ENCODE data around the gene PLCG2.

PLCG2 gene

DNA sequence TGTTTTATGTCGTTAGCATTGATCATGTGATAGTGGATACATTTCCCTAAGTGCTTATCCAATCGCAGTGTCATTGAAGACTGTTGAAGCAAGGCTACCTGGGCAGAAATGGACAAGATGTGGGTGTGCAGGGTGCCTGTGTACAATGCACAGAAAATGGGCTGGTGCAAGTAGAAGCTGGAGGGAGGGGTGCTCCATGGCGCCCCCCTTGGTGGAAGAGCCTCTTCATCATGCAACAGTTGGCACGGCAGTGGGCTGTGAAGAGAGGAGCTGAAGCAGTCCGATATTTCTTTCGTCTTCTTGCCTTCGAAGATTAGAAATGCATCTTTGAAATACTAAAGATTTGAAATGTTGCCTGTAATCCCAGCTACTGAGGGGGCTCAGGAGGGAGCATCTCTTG lies 100.5 kb downstream of the PLCG2 start:
- Histone ChIP-seq H3K27me3 (ENCODE audit: low read depth, low read length) (no peaks in the 10 kb centered on the region), H3K9me3 (ENCODE audit: insufficient read depth, low read length) (no peaks in the 10 kb centered on the region), H3K27ac (ENCODE audit: low read length) (no peak overlapping the region), H4K20me1 (ENCODE audit: insufficient read depth, low read length) (peaks cover 14% of the 10 kb centered on the region), H3K4me1 (ENCODE audit: low read length) (peaks cover under 1% of the 10 kb centered on the region; the same call in 1 of the 2 replicates), H3K4me3 (ENCODE audit: low read length) (no peak overlapping the region), H3K36me3 (replicated peaks; ENCODE audit: low read depth, low read length) (peaks cover 38% of the 10 kb centered on the region), H3K9ac (ENCODE audit: low read length) (no peak overlapping the region), H3K4me2 (ENCODE audit: low read length) (no peak overlapping the region), H3K79me2 (ENCODE audit: low read length) (peaks cover 17% of the 10 kb centered on the region), H2AFZ (ENCODE audit: low read depth, low read length) (no peak overlapping the region)
- TF ChIP-seq, protein P1, sequence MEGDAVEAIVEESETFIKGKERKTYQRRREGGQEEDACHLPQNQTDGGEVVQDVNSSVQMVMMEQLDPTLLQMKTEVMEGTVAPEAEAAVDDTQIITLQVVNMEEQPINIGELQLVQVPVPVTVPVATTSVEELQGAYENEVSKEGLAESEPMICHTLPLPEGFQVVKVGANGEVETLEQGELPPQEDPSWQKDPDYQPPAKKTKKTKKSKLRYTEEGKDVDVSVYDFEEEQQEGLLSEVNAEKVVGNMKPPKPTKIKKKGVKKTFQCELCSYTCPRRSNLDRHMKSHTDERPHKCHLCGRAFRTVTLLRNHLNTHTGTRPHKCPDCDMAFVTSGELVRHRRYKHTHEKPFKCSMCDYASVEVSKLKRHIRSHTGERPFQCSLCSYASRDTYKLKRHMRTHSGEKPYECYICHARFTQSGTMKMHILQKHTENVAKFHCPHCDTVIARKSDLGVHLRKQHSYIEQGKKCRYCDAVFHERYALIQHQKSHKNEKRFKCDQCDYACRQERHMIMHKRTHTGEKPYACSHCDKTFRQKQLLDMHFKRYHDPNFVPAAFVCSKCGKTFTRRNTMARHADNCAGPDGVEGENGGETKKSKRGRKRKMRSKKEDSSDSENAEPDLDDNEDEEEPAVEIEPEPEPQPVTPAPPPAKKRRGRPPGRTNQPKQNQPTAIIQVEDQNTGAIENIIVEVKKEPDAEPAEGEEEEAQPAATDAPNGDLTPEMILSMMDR (IDR thresholded peaks at IDR 0.05; ENCODE audit: low read depth, low read length) = peak; percentile 55
- TF ChIP-seq EZH2phosphoT487 (IDR thresholded peaks at IDR 0.05; ENCODE audit: low read depth) = no peak

DNA sequence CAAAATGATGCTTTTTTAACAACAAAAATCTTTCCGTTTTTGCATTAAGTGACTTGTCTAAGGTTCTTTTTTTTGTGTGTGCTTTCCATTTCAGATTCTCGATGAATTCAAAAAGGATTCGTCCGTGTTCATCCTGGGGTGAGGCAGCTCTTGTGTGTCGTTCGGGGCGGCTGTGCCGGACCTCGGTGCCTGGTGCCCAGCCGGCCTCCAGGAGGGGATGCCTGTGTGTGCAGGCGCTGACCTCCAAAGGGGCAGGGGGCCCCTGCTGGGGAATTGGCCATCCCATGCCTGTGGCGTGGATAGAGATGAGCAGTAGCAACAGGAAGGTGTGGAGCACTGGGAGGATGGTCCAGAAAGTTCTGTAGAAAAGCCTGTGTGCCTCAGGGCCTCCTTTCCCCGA lies 101.7 kb downstream of the PLCG2 start:
- Histone ChIP-seq H3K27me3 (ENCODE audit: low read depth, low read length) (no peaks in the 10 kb centered on the region), H3K79me2 (ENCODE audit: low read length) (peaks cover 10% of the 10 kb centered on the region), H3K27ac (ENCODE audit: low read length) (no peak overlapping the region), H3K4me2 (ENCODE audit: low read length) (no peak overlapping the region), H3K9ac (ENCODE audit: low read length) (no peak overlapping the region), H3K9me3 (ENCODE audit: insufficient read depth, low read length) (no peaks in the 10 kb centered on the region), H3K36me3 (replicated peaks; ENCODE audit: low read depth, low read length) (peaks cover 35% of the 10 kb centered on the region), H2AFZ (ENCODE audit: low read depth, low read length) (no peak overlapping the region), H3K4me1 (ENCODE audit: low read length) (0 out of 2 replicates have a peak, but pooled peaks cover 3% of the 10 kb centered on the region), H4K20me1 (ENCODE audit: insufficient read depth, low read length) (peaks cover 17% of the 10 kb centered on the region), H3K4me3 (ENCODE audit: low read length) (no peak overlapping the region)
- TF ChIP-seq, protein P1 (IDR thresholded peaks at IDR 0.05; ENCODE audit: low read depth, low read length) = no peak
- TF ChIP-seq EZH2phosphoT487 (IDR thresholded peaks at IDR 0.05; ENCODE audit: low read depth) = no peak

DNA sequence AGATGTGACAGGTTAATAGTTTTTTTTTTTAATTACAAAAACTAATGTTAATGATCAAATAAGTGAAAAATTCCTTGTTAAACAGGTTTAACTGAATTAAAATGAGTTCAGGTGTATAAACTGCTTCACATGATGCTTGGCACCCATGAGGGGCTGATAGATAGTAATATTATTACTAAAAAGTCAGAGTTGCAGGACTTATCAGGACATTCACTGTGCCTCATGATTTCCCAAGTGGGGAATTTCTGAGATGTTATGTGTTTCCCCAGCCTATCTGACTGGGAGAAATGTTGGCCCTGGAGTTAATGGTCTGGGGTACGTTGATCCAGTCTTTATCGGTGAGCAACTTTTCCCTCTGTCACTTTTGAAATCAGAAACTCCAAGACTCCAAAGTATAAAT lies 102.1 kb downstream of the PLCG2 start:
- no peaks in the 10 kb centered on the region for H3K27me3 ChIP-seq (ENCODE audit: low read depth, low read length)
- H3K4me3 ChIP-seq (ENCODE audit: low read length) = no peak overlapping the region
- H3K4me2 ChIP-seq (ENCODE audit: low read length) = no peak overlapping the region
- H3K36me3 ChIP-seq (replicated peaks; ENCODE audit: low read depth, low read length) = peaks cover 34% of the 10 kb centered on the region
- H3K4me1 ChIP-seq (ENCODE audit: low read length) = 0 out of 2 replicates have a peak, but pooled peaks cover 5% of the 10 kb centered on the region
- TF ChIP-seq, protein P1 (IDR thresholded peaks at IDR 0.05; ENCODE audit: low read depth, low read length) = no peak
- TF ChIP-seq EZH2phosphoT487 (IDR thresholded peaks at IDR 0.05; ENCODE audit: low read depth) = no peak
- H3K9ac ChIP-seq (ENCODE audit: low read length) = no peak overlapping the region
- H4K20me1 ChIP-seq (ENCODE audit: insufficient read depth, low read length) = peaks cover 17% of the 10 kb centered on the region
- no peak overlapping the region for H3K27ac ChIP-seq (ENCODE audit: low read length)
- peaks cover 9% of the 10 kb centered on the region for H3K79me2 ChIP-seq (ENCODE audit: low read length)
- no peak overlapping the region for H2AFZ ChIP-seq (ENCODE audit: low read depth, low read length)
- H3K9me3 ChIP-seq (ENCODE audit: insufficient read depth, low read length) = no peaks in the 10 kb centered on the region

DNA sequence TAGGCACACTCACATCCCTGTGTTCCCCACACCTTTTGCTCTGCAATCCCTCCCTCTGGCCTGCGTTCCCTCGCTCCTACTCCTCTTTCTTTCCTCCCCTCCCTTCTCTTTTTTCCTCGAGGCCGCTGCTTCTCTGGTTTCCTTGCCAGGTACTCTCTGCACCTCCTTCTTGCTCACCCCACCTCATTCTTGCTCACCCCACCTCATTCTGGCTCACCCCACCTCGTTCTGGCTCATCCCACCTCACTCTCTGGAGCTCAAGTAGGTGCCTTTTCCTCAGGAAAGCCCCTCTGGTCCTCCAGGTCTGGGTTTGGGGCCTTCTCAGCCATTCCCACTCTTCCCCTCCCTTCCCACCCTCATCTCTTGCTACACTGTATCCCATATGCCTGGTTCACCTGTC lies 103.5 kb downstream of the PLCG2 start:
- Histone ChIP-seq H3K9ac (ENCODE audit: low read length) (no peak overlapping the region), H3K4me2 (ENCODE audit: low read length) (no peak overlapping the region), H2AFZ (ENCODE audit: low read depth, low read length) (no peak overlapping the region), H3K79me2 (ENCODE audit: low read length) (no peaks in the 10 kb centered on the region), H3K27me3 (ENCODE audit: low read depth, low read length) (no peaks in the 10 kb centered on the region), H3K36me3 (replicated peaks; ENCODE audit: low read depth, low read length) (peaks cover 28% of the 10 kb centered on the region), H3K9me3 (ENCODE audit: insufficient read depth, low read length) (no peaks in the 10 kb centered on the region), H4K20me1 (ENCODE audit: insufficient read depth, low read length) (peaks cover 17% of the 10 kb centered on the region), H3K4me3 (ENCODE audit: low read length) (no peak overlapping the region), H3K4me1 (ENCODE audit: low read length) (0 out of 2 replicates have a peak, but pooled peaks cover 5% of the 10 kb centered on the region), H3K27ac (ENCODE audit: low read length) (no peak overlapping the region)
- TF ChIP-seq, protein P1 (IDR thresholded peaks at IDR 0.05; ENCODE audit: low read depth, low read length) = no peak
- TF ChIP-seq EZH2phosphoT487 (IDR thresholded peaks at IDR 0.05; ENCODE audit: low read depth) = no peak

All from OCI-LY3 (cell line).